PFSK-1 (cell line): Measurements from ENCODE around the gene PROSER3.

Source experiments
- FOXP2 ChIP-seq: optimal IDR thresholded peaks from 2 replicates; pipeline ENCODE3; 2011; ENCODE audit warnings: borderline replicate concordance, control low read depth, inconsistent platforms; ENCODE audit not compliant: insufficient read depth; ENCODE audit errors: extremely low read length, extremely low read depth
- POLR2AphosphoS5 ChIP-seq: IDR thresholded peaks from 2 replicates; pipeline ENCODE4 v1.6.1; 2012; ENCODE audit warnings: low read depth, mild to moderate bottlenecking, control low read depth, low read length, moderate library complexity
- SIN3A ChIP-seq: IDR thresholded peaks from 2 replicates; pipeline ENCODE4 v1.6.1; 2012; ENCODE audit warnings: mild to moderate bottlenecking, low read length, moderate library complexity, borderline replicate concordance; ENCODE audit not compliant: insufficient read depth
- TAF1 ChIP-seq: IDR thresholded peaks from 2 replicates; pipeline ENCODE4 v1.6.1; 2012; ENCODE audit warnings: low read length, control low read depth, borderline replicate concordance; ENCODE audit not compliant: insufficient read depth
- TF ChIP-seq, protein P1 (sequence below), 2 experiments: IDR thresholded peaks; 2 replicates each; pipeline versions ENCODE4 v1.6.1 to v1.8.0; 2011 to 2012; ENCODE audit warnings: low read depth in 2 of 2, low read length in 2 of 2, control low read depth in 1 of 2, inconsistent platforms in 1 of 2, mild to moderate bottlenecking in 1 of 2, moderate library complexity in 1 of 2; ENCODE audit not compliant: insufficient read depth in 1 of 2

Gene PROSER3

DNA sequence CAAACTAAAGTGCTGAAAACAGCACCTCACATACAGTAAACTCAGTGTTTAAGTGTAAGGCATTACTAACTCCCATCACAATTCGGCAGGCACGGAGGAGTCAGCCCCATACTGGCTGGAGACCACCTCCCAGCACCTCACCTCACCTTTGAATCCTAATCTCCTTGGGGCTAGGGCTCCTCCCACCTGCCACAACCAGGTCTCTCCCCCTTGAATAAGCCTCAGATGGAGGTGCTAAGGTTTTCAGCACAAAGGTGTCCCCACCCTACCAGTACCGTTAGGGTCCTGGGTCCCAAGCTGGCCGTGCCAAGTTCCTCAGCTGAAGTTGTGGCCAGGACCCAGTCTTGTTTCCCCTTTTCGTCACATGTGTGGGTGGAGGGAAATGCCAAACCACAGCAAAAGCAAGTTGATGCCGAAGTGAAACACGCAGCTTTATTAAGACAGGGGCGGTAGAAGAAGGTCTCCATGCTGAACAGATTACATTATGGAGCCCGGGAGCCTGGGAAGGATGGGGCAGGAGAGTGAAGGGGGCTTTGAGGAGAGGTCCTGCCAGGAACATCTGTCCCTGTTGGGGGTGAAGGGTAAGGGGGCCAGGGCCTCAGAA, 15.8 kb upstream of the PROSER3 start, which contains the start of gene IGFLR1:
Gene IGFLR1, minus strand, starts transcription at position 332 of the 604 bp plus-strand sequence. CDS start 1,272 bp downstream, outside the sequence.
- TF ChIP-seq SIN3A (no peak), FOXP2 (no peak), TAF1 (no peak), POLR2AphosphoS5 (no peak)
- TF ChIP-seq, protein P1, sequence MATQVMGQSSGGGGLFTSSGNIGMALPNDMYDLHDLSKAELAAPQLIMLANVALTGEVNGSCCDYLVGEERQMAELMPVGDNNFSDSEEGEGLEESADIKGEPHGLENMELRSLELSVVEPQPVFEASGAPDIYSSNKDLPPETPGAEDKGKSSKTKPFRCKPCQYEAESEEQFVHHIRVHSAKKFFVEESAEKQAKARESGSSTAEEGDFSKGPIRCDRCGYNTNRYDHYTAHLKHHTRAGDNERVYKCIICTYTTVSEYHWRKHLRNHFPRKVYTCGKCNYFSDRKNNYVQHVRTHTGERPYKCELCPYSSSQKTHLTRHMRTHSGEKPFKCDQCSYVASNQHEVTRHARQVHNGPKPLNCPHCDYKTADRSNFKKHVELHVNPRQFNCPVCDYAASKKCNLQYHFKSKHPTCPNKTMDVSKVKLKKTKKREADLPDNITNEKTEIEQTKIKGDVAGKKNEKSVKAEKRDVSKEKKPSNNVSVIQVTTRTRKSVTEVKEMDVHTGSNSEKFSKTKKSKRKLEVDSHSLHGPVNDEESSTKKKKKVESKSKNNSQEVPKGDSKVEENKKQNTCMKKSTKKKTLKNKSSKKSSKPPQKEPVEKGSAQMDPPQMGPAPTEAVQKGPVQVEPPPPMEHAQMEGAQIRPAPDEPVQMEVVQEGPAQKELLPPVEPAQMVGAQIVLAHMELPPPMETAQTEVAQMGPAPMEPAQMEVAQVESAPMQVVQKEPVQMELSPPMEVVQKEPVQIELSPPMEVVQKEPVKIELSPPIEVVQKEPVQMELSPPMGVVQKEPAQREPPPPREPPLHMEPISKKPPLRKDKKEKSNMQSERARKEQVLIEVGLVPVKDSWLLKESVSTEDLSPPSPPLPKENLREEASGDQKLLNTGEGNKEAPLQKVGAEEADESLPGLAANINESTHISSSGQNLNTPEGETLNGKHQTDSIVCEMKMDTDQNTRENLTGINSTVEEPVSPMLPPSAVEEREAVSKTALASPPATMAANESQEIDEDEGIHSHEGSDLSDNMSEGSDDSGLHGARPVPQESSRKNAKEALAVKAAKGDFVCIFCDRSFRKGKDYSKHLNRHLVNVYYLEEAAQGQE (IDR thresholded peaks at IDR 0.05; ENCODE audit: insufficient read depth in 1 of 2, low read depth in 2 of 2, low read length in 2 of 2) = no peak

DNA sequence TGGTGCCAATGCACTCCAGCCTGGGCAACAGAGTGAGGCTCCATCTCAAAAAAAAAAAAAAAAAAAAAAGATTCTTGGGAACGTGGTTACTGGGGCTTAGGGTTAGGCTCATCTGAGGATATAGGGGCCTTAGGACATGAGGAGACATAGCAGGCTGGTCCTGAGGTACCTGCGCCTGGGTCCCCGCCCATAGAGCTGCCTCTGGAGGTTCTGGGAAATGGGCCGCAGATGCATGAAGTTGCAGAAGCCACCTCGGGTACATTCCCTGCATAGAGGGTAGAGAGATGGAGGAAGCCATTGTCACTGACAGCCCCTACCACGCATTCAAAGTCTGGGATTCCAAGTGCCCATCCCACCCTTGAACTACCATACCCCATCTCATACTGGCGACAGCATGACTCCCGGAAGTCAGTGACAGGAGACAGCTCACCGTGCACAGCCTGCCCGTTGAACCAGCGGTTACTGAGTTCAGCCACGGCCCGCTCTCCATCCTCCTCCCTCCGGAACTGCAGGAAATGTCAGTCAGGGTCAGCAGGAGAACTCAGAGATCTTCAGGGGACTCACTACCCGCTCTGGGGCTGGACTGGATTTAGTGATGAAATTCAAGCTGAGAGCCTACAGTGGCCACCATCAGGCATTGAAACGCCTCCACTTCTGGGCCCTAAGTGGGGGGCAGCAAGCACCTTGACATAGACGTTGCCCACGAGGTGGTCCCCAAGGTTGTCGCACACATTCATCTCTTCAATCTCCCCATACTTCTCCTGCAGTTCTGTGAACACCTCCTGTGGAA, 14.1 kb upstream of the PROSER3 start:
- TF ChIP-seq, protein P1 (IDR thresholded peaks at IDR 0.05; ENCODE audit: insufficient read depth in 1 of 2, low read depth in 2 of 2, low read length in 2 of 2) = no peak

DNA sequence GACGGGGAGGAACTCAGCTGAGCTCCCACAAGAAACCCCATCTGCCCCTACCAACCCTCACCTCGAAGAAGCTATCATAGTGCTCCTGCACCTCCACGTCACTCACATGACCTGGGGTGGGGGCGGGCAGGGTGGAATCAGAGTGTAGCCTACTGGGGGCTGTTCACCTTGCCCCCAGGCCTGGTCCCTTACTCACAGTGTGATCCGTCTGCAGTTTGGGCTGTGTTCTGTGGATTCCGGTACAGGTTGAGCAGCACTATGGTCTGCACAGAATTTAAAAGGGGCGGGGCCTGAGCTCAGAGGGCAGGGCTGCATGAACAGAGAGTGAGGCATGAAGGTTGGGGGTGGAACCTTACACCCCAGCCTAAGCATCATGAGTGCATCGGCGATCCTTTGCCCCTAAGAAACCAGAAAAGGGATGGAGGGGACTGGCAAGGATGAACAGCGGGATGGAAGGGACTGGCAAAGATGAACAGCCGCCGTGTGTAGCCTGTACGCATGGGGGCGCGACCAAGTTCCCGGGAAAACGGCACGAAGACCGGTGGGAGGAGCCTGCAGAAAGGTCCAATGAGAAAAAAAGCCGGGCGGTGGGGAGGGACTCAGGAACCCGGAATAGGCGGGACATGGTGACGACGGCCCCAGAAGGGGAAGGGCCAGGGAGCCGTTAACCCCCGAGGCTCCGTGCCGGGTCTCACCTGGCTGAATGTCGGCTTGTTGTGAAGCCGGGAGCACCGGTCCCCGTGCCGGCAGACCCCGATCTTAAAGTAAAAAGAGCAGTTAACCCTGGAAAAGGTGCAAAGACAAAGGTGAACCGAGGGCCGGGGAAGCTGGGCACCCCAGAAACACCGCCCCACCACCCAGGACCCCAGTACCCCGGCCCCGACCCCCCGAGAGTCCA, 13.3 kb upstream of the PROSER3 start:
- TF ChIP-seq FOXP2 (no peak), POLR2AphosphoS5 (no peak; the same call in 1 of the 2 replicates), SIN3A (0 out of 2 replicates have a peak, but pooled peaks have one; percentile 29), TAF1 (0 out of 2 replicates have a peak, but pooled peaks have one; percentile 20)
- TF ChIP-seq, protein P1 (IDR thresholded peaks at IDR 0.05; ENCODE audit: insufficient read depth in 1 of 2, low read depth in 2 of 2, low read length in 2 of 2) = 0 out of 4 replicates have a peak, but pooled peaks have one; percentile 7 to 13

DNA sequence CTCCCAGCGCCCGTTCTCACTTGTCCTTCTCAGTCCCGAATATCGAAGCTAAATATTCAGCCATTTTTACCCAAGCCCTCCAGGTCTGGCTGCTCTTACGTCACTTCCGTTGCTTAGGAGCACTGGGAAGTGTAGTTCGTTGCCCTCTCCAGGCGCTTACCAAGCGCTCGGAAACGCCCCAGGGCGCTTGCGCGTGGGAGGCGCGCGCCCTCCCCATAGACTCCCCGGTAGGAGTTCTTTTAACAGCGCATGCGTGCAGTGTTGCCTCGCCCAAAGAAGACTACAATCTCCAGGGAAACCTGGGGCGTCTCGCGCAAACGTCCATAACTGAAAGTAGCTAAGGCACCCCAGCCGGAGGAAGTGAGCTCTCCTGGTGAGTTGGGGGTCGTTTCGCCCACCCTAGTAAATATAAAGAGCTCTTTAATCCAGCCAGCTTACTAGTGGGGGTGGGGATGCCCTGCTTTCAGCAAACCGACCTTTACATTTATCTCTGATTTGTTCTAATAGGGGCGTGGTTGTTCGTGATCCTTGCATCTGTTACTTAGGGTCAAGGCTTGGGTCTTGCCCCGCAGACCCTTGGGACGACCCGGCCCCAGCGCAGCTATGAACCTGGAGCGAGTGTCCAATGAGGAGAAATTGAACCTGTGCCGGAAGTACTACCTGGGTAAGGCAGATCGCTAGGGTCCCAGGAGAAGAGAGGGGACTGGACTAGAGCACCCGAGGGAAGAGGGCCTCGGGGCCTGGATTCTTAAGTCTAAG, 12.5 kb upstream of the PROSER3 start, which contains the start of the genes PSENEN and U2AF1L4:
Gene PSENEN, plus strand, starts transcription at position 324 of the 759 bp plus-strand sequence. Its CDS starts 280 bp downstream, at position 604.
Gene U2AF1L4, minus strand, starts transcription at position 91 of the 759 bp plus-strand sequence. Its CDS starts 27 bp downstream, at position 64.
- TF ChIP-seq, protein P1 (IDR thresholded peaks at IDR 0.05; ENCODE audit: insufficient read depth in 1 of 2, low read depth in 2 of 2, low read length in 2 of 2) = 0 out of 4 replicates have a peak, but pooled peaks of 1 of the 2 experiments have one; percentile 3
- TF ChIP-seq POLR2AphosphoS5 = peak; percentile 73; the same call in 1 of the 2 replicates
- no peak for TF ChIP-seq FOXP2
- peak; percentile 44; the same call in 1 of the 2 replicates for TF ChIP-seq TAF1
- TF ChIP-seq SIN3A = 0 out of 2 replicates have a peak, but pooled peaks have one; percentile 12
